GM21723 (cell line): ENCODE results near the gene ARRB1.

Experiments
- ATAC-seq: cut with Tn5 transposase; IDR thresholded peaks from one replicate; pipeline ENCODE4 v1.9.1; 2021; ENCODE audit warnings: mild to moderate bottlenecking, moderate library complexity; ENCODE audit not compliant: unreplicated experiment

Gene ARRB1

GRCh38 chr11:75301601-75302345 is 49.7 kb downstream of the ARRB1 start:
- no peak for ATAC-seq

- ATAC-seq: no peak
These were observed 50.3 kb downstream of the ARRB1 start for GRCh38 chr11:75301131-75301530.

GRCh38 chr11:75298976-75299260 is 52.5 kb downstream of the ARRB1 start:
- ATAC-seq: no peak

- no peak for ATAC-seq
These were observed 53.1 kb downstream of the ARRB1 start for GRCh38 chr11:75298191-75298975.

- ATAC-seq: no peak
These were observed 57.6 kb downstream of the ARRB1 start for GRCh38 chr11:75293903-75294302.

GRCh38 chr11:75292943-75293342 is 58.5 kb downstream of the ARRB1 start:
- no peak for ATAC-seq

- no peak for ATAC-seq
These were observed 59.7 kb downstream of the ARRB1 start for GRCh38 chr11:75291741-75292140.

- ATAC-seq: no peak
These were observed 61.5 kb downstream of the ARRB1 start for GRCh38 chr11:75289919-75290318.

- no peak for ATAC-seq
These were observed 62.0 kb downstream of the ARRB1 start for GRCh38 chr11:75289511-75289760.

- ATAC-seq: no peak
These were observed 63.9 kb downstream of the ARRB1 start for GRCh38 chr11:75287579-75287978.

- ATAC-seq: no peak
These were observed 64.5 kb downstream of the ARRB1 start for GRCh38 chr11:75286826-75287465.

- ATAC-seq: no peak
These were observed 65.6 kb downstream of the ARRB1 start for GRCh38 chr11:75285776-75286360.

- no peak for ATAC-seq
These were observed 68.0 kb downstream of the ARRB1 start for GRCh38 chr11:75283391-75283931.

- no peak for ATAC-seq
These were observed 69.9 kb downstream of the ARRB1 start for GRCh38 chr11:75281469-75282095.

GRCh38 chr11:75280770-75281468 is 70.5 kb downstream of the ARRB1 start:
- no peak for ATAC-seq

- no peak for ATAC-seq
These were observed 71.2 kb downstream of the ARRB1 start for GRCh38 chr11:75280227-75280701.

GRCh38 chr11:75279273-75279672 is 72.2 kb downstream of the ARRB1 start:
- no peak for ATAC-seq

- no peak for ATAC-seq
These were observed 73.3 kb downstream of the ARRB1 start for GRCh38 chr11:75277991-75278790.

- ATAC-seq: no peak
These were observed 74.2 kb downstream of the ARRB1 start for GRCh38 chr11:75277211-75277805.
